Peyer's patch (tissue), 4 donors: ENCODE results near the gene SH3GL1. TPM values are rescaled to one million over a fixed set of nuclear protein-coding genes. Genes with fewer than 3 reads are reported as not detected.

Experiments used
- DNase-seq, 3 donors: peaks; one replicate each; pipeline ENCODE4 v3.0.0-alpha.2; 2017 to 2019
- H3K27ac ChIP-seq, 4 donors: fragments of 200-600 bp; sonication (generic); one replicate each; pipeline ENCODE4 v1.5.1; 2016 to 2019
- H3K27me3 ChIP-seq, 2 donors: fragments of 200-600 bp; sonication (generic); one replicate each; pipeline ENCODE4 v1.5.1; 2019
- H3K36me3 ChIP-seq, 3 donors: fragments of 200-600 bp; sonication (generic); one replicate each; pipeline ENCODE4 v1.5.1; 2016 to 2019
- H3K4me1 ChIP-seq, 4 donors: fragments of 200-600 bp; sonication (generic); one replicate each; pipeline ENCODE4 v1.5.1; 2016 to 2019
- H3K4me3 ChIP-seq, 4 donors: fragments of 200-600 bp; sonication (generic); 1 replicate in 3 of 4; 2 replicates in 1 of 4; pipeline ENCODE4 v1.5.1; 2016 to 2019; ENCODE audit warnings: mild to moderate bottlenecking in 1 of 4
- H3K9me3 ChIP-seq, 4 donors: fragments of 200-600 bp; sonication (generic); one replicate each; pipeline ENCODE4 v1.5.1; 2016 to 2019; ENCODE audit warnings: mild to moderate bottlenecking in 1 of 4
- CTCF ChIP-seq, 6 experiments: fragments of 450-650 bp in 4 of 6; fragments of 200-600 bp in 2 of 6; sonication (generic) in 1 of 6; IDR thresholded peaks; one replicate each; pipeline ENCODE4 v1.5.1; 2017 to 2019; ENCODE audit warnings: antibody characterized with exemption in 6 of 6, mild to moderate bottlenecking in 3 of 6, moderate library complexity in 1 of 6
- POLR2A ChIP-seq, 2 donors: fragments of 450-650 bp; IDR thresholded peaks; one replicate each; pipeline ENCODE4 v1.5.1; 2017; ENCODE audit warnings: antibody characterized with exemption in 2 of 2, mild to moderate bottlenecking in 2 of 2, moderate library complexity in 2 of 2
- total RNA-seq, 4 donors: library from RNA; depleted of rRNA; stranded (reverse); fragments of >200 nt; gene quantifications; one replicate each; pipeline ENCODE4 v1.1.0, GENCODE V29; 2016

The SH3GL1 gene
- total RNA-seq, 4 donors from 2014 or later: 69.3 to 102 (median 73.9) TPM

GRCh38 chr19:4379383-4380253 is 20.7 kb downstream of the SH3GL1 start:
- peak in 2 of 3 donors; percentile 75 to 76 for DNase-seq
- Histone ChIP-seq H3K27me3 (no peaks in the 10 kb centered on the region), H3K9me3 (no peaks in the 10 kb centered on the region), H3K4me3 (peak overlapping the region in 2 of 4 donors; percentile 5 to 24), H3K4me1 (peaks cover 6 to 58% (median 36%) of the 10 kb centered on the region in 4 donors), H3K36me3 (peaks cover 0 to 11% (median 0%) of the 10 kb centered on the region in 3 donors), H3K27ac (peak overlapping the region; percentile 67 to 79 (median 70))
- TF ChIP-seq POLR2A (IDR thresholded peaks at IDR 0.05) (no peak), CTCF (IDR thresholded peaks at IDR 0.05) (no peak)

DNA sequence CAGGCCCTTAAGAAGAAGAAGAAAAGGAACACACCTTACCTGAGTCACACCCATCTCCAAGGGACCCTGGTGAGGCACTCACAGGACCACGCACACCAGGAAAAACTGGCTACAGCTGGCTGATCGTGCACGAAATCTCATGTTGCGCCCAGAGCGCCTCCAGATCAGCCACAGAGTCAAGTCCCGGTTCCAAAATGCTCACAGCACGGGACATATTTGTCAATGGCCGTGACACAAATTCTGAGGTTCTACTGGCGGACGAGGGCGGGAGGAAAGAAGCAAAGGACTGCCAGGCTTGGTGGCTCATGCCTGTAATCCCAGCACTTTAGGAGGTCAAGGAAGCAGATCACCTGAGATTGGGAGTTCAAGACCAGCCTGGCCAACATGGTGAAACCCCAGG is 21.5 kb downstream of the SH3GL1 start:
- no peak for TF ChIP-seq CTCF (IDR thresholded peaks at IDR 0.05)
- TF ChIP-seq POLR2A (IDR thresholded peaks at IDR 0.05): no peak
- Histone ChIP-seq H3K4me1 (peaks cover 12 to 65% (median 42%) of the 10 kb centered on the region in 4 donors), H3K27ac (peak overlapping the region in 3 of 4 donors; percentile 69 to 79 (median 72))

DNA sequence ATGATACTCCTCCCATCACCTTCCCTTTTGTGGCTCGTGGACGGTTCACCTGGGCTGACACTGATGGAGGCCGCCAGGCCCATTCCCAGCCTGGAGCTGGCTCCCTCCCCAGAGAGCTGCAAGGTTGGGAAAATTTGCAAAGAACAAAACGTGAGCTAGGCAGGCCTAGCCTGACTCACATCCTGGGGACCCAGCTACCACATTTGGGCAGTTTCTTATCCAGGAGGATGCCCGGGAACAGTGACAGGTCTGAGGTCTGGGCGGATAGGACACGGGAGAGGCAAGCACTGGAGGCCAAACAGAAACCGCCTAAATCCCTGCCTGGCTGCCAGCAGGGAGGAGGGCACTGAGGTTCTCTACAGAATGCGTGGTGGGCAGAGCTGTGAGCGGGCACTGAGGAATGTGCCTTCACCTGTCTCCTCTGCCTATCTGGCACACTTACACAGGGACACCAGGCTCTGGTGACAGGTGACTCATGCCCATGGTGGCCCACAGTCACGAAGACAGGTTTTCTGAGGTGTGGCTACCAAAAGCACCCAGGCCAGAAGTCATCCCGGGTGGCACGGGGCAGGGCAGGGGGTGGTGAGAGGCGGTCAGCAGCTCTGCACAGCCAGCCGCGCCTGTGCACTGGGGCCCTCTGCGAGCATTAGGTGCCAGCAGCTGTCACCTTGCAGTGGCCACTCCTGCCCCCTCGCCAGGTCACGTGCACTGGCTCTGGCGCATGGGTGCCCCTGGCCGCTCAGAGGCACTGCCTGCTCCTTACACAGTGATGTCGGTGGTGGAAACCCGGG is 23.2 kb downstream of the SH3GL1 start:
- TF ChIP-seq CTCF (IDR thresholded peaks at IDR 0.05) (no peak), POLR2A (IDR thresholded peaks at IDR 0.05) (no peak)
- peaks cover 12 to 80% (median 47%) of the 10 kb centered on the region in 4 donors for H3K4me1 ChIP-seq
- H3K4me3 ChIP-seq: no peak overlapping the region
- no peaks in the 10 kb centered on the region for H3K9me3 ChIP-seq
- H3K36me3 ChIP-seq: no peaks in the 10 kb centered on the region
- H3K27ac ChIP-seq: peak overlapping the region; percentile 15 to 95 (median 50)
- DNase-seq: peak in 1 of 3 donors; percentile 72
- H3K27me3 ChIP-seq: no peaks in the 10 kb centered on the region

More for the DNA sequence above, 21.5 kb downstream of the SH3GL1 start:
- Histone ChIP-seq H3K4me3 (no peak overlapping the region), H3K27me3 (no peaks in the 10 kb centered on the region), H3K36me3 (peaks cover 0 to 5% (median 0%) of the 10 kb centered on the region in 3 donors), H3K9me3 (no peaks in the 10 kb centered on the region)
- no peak for DNase-seq

DNA sequence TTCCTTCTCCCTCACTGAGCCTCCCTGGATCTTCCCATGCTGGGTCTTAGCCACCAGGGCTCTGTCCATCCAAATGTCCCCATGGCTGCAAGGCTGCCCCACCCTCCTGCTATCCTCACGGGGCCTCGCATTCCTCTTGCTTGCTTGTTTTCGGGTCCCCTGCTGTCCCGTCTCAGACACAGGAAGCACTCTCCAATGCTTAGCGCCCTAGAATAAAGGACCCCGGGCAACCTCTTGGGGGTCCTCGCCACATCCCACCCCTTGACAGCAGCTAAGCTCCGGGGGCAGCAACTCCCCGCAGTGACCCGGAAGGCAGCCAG is 23.7 kb downstream of the SH3GL1 start:
- no peak for TF ChIP-seq POLR2A (IDR thresholded peaks at IDR 0.05)
- no peak for TF ChIP-seq CTCF (IDR thresholded peaks at IDR 0.05)
- Histone ChIP-seq H3K4me1 (peaks cover 12 to 80% (median 49%) of the 10 kb centered on the region in 4 donors), H3K27ac (peak overlapping the region; percentile 68 to 95 (median 81)), H3K27me3 (no peaks in the 10 kb centered on the region), H3K4me3 (no peak overlapping the region), H3K9me3 (no peaks in the 10 kb centered on the region), H3K36me3 (no peaks in the 10 kb centered on the region)
- no peak for DNase-seq

DNA sequence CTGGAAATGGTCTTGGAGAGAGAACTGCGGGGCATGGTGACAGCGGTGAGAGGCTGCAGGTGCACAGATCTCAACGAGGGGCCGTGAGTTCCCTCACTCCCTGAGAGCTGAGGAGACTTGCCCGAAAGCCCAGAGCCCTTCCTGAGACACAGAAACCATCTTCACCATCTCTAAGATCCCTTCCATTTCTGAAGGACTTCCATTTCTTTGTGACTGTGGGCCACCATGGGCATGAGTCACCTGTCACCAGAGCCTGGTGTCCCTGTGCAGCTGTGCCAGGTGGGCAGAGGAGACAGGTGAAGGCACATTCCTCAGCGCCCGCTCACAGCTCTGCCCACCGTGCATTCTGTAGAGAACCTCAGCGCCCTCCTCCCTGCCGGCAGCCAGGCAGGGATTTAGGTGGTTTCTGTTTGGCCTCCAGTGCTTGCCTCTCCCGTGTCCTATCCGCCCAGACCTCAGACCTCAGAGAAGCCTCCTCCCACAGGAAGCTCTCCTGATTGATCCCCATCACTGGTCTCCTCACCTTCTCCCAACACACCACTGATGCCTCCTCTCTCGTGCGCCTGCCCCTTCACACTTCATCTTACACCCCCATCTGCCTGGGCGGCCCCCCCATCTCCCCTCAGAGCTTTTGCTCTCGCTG is 24.2 kb downstream of the SH3GL1 start:
- Histone ChIP-seq H3K9me3 (no peaks in the 10 kb centered on the region), H3K27ac (peak overlapping the region; percentile 68 to 95 (median 81)), H3K27me3 (no peaks in the 10 kb centered on the region), H3K4me1 (peaks cover 12 to 80% (median 54%) of the 10 kb centered on the region in 4 donors), H3K4me3 (peak overlapping the region in 1 of 4 donors; percentile 16), H3K36me3 (peaks cover 0 to 4% (median 0%) of the 10 kb centered on the region in 3 donors)
- TF ChIP-seq POLR2A (IDR thresholded peaks at IDR 0.05) (no peak), CTCF (IDR thresholded peaks at IDR 0.05) (no peak)
- DNase-seq: no peak
